Stimulated activated CD4-positive, alpha-beta T cell treated with anti-CD3 and anti-CD28 coated beads, Interleukin-4, amount 100 ng/mL, for 48 hours (primary cell): ENCODE measurements around the gene ATP7A.
"Not testable (repeated sequence)": the region's sequence is repeated elsewhere in the genome, so short reads cannot be mapped to it uniquely, and the experiment has no call there.

Experiments
- DNase-seq, 2 donors: peaks; one replicate each; pipeline ENCODE4 v3.0.0-alpha.2; 2020; ENCODE audit warnings: low read depth in 2 of 2

The ATP7A gene

GRCh38 chrX:78037881-78038280, 127.4 kb downstream of the ATP7A start:
- DNase-seq: no peak

GRCh38 chrX:78042601-78043000, 132.1 kb downstream of the ATP7A start:
- no peak for DNase-seq

GRCh38 chrX:78046362-78046761, 135.9 kb downstream of the ATP7A start:
- no peak for DNase-seq

DNA sequence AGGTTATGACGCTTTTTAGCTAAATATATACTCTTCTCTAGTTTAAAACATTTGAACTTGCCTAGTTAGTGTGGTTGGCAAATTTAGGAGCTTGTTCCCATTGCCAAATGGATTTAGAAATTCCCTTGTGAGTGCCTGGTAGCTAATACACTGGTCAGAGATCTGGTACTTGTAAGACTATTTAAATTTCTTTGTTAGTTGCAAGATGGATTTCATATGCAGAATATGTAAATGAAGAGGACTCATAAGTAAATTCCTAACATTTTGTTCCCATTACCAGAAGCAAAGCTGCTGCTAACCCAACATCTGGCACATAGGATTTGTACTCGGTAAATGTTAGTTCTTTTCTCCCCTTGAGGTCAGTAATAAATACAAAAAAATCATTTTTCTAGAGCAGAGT, 137.6 kb downstream of the ATP7A start:
- no peak for DNase-seq

DNA sequence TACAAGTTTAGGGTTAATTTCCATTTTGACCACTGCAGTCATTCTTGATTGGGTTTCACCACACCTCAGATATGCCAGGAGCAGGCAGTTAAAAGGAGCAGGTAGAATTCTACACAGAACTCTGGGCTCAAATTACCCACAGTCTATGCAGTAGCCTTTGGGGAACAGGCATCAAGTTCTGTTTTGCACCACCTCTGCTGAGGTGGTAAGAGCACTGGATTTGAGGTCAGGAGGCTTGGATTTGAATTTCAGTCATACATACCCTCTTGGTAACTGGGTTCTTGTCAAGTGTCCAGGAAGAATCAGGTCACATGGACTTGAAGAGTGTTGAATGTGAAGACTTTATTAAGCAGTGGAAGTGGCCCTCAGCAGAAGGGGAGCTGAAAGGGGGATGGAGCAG, 153.2 kb downstream of the ATP7A start:
- no peak for DNase-seq

GRCh38 chrX:78064152-78064551, 153.7 kb downstream of the ATP7A start:
- no peak for DNase-seq

- DNase-seq: not testable (repeated sequence)
Measured at GRCh38 chrX:78064698-78065601, 154.5 kb downstream of the ATP7A start.

- no peak for DNase-seq
Measured at GRCh38 chrX:78066110-78066509, 155.6 kb downstream of the ATP7A start.

GRCh38 chrX:78071331-78071730, 160.8 kb downstream of the ATP7A start:
- DNase-seq: no peak

DNA sequence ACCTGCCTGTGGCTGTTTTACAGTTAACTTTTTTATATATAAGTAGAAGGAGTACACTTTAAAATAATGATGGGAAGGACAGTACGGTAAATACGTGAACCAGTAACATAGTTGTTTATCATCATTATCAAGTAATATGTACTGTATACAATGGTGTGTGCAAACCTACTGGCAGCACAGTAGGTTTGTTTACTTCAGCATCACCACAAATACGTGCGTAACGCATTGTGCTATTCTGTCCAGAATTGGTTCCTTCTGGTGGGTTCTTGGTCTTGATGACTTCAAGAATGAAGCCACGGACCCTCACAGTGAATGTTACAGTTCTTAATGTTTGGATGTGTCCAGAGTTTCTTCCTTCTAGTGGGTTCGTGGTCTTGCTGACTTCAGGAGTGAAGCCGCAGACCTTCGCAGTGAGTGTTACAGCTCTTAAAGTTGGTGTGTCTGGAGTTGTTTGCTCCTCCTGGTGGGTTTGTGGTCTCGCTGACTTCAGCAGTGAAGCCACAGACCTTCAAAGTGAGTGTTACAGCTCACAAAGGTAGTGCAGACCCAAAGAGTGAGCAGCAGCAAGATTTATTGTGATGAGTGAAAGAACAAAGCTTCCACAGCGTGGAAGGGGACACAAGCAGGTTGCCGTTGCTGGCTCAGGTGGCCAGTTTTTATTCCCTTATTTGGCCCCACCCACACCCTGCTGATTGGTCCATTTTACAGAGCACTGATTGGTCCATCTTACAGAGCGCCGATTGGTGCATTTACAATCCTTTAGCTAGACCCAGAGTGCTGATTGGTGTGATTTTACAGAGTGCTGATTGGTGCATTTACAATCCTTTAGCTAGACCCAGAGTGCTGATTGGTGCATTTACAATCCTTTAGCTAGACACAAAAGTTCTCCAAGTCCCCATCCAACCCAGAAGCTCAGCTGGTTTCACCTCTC, 162.9 kb downstream of the ATP7A start:
- DNase-seq: not testable (repeated sequence)

DNA sequence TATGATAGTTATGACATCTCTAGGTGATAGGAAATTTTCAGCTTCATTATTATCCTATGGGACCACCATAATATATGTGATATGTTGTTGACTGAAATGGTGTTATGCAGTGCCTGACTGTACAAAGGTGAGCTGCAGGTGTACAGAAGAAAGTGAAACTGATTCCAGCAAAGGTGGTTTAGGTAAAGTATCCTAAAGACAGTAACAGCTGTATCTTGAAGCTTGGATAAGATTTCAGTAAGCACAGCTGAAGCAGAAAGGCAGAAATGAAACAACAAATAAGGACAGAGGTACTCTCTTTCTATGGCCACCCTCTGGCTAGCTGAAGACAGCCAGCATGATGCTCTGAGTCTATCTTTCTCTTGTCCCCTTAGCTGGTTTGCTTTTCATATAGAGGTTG, 163.6 kb downstream of the ATP7A start:
- DNase-seq: no peak

DNA sequence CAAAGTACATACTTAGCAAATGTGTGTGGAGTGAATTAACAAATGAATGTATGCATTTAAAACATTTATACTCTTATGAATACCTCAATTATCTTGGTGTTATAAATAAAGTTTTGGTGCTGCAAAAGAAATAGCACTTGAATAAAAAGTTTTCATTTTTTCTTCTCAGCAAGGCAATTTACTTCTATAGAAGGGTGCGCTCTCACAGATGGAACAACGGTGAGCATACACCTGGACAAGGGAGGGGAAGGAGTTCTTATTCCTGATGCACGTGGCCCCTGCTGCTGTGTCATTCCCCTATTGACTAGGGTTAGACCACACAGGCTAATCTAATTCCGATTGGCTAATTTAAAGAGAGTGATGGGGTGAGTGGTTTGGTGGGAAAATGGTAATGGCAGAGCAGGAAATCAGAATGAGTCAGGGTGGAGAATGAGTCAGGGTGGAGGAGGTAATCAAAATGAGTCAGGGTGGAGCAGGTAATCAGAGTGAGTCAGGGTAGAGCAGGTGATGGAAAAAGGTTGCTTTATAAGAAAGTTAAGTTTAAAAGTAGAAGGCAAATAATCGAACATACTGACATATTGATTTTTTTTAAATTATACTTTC, 165.4 kb downstream of the ATP7A start:
- no peak for DNase-seq

GRCh38 chrX:78081413-78081812, 170.9 kb downstream of the ATP7A start:
- DNase-seq: not testable (repeated sequence)

GRCh38 chrX:78092296-78092695, 181.8 kb downstream of the ATP7A start:
- DNase-seq: no peak

GRCh38 chrX:78098108-78098507, 187.6 kb downstream of the ATP7A start:
- no peak for DNase-seq
